Measurements from ENCODE around the gene SH3PXD2B. TPM values are rescaled to one million over a fixed set of nuclear protein-coding genes. Genes with fewer than 3 reads are reported as not detected.

Gene SH3PXD2B
- total RNA-seq, 2 experiments from 2014 or later = 0.10 TPM; not detected in 1

- H3K9me3 ChIP-seq (ENCODE audit: low read length) = no peaks in the 10 kb centered on the region
- no peak overlapping the region for H2AFZ ChIP-seq (ENCODE audit: low read length)
- peaks cover 39% of the 10 kb centered on the region for H3K36me3 ChIP-seq (ENCODE audit: insufficient read depth, low read length)
- TF ChIP-seq CTCF (conservative IDR thresholded peaks at IDR 0.05; ENCODE audit: low read length) (no peak), EZH2phosphoT487 (IDR thresholded peaks at IDR 0.05; ENCODE audit: borderline replicate concordance, low read depth, low read length) (no peak)
- H3K4me1 ChIP-seq (ENCODE audit: insufficient read depth, low read length, poor library complexity, severe bottlenecking) = peaks cover 26% of the 10 kb centered on the region
- BruUV-seq (replicated peaks) = no TSS peak
- no peaks in the 10 kb centered on the region for H3K9me2 ChIP-seq (ENCODE audit: insufficient read depth, low read length)
- H3K79me2 ChIP-seq (ENCODE audit: insufficient read depth, low read depth, low read length) = peaks cover 54% of the 10 kb centered on the region; the same call in 1 of the 2 replicates
- POLR2A ChIA-PET = interaction anchor here (1.0 kb wide), 1 partner anchor 9 kb away, joined by 3 read pairs; no protein-coding TSS in a partner anchor
- intact Hi-C loops (cut with micrococcal nuclease; ENCODE audit: unreplicated experiment) = no loop called here
- no peak for DNase-seq (ENCODE audit: low spot score)
- H3K27ac ChIP-seq (ENCODE audit: low read depth, low read length, poor library complexity, severe bottlenecking) = no peak overlapping the region
- H3K4me2 ChIP-seq (ENCODE audit: low read length) = no peak overlapping the region
- H4K20me1 ChIP-seq (ENCODE audit: insufficient read depth, low read length) = peaks cover 18% of the 10 kb centered on the region; the same call in 1 of the 2 replicates
- no peak overlapping the region for H3K4me3 ChIP-seq (ENCODE audit: low read depth, low read length, poor library complexity, severe bottlenecking)
- CTCF ChIA-PET (ENCODE audit: unreplicated experiment) = no interaction called here
These were observed 178.1 kb downstream of the SH3PXD2B start for GRCh38 chr5:172276214-172276613.

Other genes with a start within 250 kb of the SH3PXD2B start
- 14.7 and 16.0 TPM in 2 replicates for gene UBTD2, start 170.8 kb downstream of the SH3PXD2B start, total RNA-seq (2014; rRNA removed; shearing (Covaris generic))
- gene UBTD2, start 170.8 kb downstream of the SH3PXD2B start, total RNA-seq (2022) = 19.4 and 19.8 TPM in 2 replicates
- gene NEURL1B, start 186.7 kb upstream of the SH3PXD2B start, total RNA-seq (2014; rRNA removed; shearing (Covaris generic)) = 0.23 and 0.57 TPM in 2 replicates
- gene NEURL1B, start 186.7 kb upstream of the SH3PXD2B start, total RNA-seq (2022) = 0.30 and 0.32 TPM in 2 replicates